CD4-positive, alpha-beta T cell treated with Interleukin-15 for 4 hours (primary cell): ENCODE data around the gene GCNT2.
"Not testable (repeated sequence)": the region's sequence is repeated elsewhere in the genome, so short reads cannot be mapped to it uniquely, and the experiment has no call there.

ENCODE experiments used
- DNase-seq: peaks from one replicate; pipeline ENCODE4 v3.0.0-alpha.2; 2020; ENCODE audit warnings: low spot score

Gene GCNT2

DNA sequence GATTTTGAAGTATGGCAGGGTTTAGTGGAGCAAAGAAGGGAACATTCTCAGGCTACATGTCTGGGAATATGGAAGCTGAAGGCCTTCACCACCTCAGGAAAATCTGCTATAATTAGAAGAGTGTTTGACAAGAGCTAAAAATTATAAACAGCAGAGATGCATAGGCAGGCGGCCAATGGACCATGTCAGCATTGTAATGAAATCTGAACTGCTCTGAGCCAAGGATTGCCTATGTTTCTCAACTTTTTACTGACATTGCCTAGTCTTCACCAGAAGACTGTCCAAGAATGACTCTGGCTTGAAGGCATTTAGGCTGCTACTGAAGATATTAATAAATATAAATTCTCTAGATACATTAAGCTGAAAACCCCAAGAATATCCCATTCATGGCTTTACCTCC lies 89.1 kb downstream of the GCNT2 start:
- no peak for DNase-seq

DNA sequence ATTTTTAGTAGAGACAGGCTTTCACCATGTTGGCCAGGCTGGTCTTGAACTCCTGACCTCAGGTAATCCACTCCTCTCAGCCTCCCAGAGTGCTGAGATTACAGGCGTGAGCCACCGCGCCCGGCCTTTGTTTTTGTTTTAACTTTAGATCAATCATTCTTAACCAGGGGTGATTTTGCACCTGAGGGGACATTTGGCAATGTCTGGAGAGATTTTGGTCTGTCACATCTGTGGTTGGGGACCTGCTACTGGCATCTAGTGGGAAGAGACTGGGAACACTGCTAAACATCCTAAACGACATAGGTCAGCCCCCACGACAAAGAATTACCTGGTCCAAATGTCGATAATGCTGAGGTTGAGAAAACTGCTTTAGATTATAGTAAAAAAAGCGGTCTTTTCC lies 91.0 kb downstream of the GCNT2 start:
- DNase-seq, result no peak

DNA sequence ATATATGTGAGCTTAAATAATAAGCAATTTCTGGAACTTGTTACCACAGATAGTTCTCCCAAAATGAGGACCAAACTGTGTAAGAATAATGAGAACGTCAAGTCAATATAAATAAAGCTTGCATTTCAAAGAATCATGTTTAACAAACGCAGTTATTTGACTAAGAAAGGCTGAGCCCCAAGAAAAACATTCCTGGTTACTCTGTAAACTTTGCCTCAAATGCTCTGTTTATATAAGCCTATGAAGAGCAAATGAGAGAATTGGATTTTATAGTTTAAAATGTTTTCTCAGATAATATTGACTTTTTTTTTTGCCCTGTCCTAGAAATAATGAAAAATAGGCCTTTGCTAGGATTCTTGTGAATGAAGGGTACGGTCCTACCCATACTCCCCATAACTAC lies 91.9 kb downstream of the GCNT2 start:
- DNase-seq, result no peak

DNA sequence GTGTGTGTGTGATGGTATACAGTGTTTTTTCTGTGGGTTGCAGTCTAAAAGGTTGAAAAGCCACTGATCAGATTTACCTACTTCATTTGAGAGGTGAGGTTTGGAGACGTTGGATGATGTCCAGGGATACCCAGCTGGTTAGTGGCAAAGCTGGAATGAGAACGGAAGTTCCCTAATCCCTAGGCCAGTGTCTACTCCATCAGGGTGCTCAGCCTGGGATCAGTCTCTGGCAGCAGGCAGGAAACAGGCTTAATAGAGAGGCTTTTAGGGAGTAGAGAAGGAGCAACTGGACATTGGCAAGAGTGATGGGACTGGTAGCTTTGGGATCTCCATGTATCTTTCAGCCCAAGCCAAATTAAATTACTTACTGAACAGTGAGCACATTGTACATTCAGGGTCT lies 92.6 kb downstream of the GCNT2 start:
- DNase-seq, result no peak

DNA sequence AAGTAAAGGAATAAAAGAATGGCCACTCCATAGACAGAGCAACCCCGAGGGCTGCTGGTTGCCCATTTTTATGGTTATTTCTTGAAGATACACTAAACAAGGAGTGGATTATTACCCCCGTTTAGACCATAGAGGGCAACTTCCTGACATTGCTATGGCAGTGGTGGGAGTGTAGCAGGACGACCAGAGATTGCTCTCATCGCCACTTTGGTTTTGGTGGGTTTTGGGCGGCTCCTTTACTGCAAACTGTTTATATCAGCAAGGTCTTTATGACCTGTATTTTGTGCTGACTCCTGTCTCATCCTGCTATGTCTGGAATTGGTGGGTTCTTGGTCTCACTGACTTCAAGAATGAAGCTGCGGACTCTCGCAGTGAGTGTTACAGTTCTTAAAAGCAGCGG lies 94.5 kb downstream of the GCNT2 start:
- no peak for DNase-seq

DNA sequence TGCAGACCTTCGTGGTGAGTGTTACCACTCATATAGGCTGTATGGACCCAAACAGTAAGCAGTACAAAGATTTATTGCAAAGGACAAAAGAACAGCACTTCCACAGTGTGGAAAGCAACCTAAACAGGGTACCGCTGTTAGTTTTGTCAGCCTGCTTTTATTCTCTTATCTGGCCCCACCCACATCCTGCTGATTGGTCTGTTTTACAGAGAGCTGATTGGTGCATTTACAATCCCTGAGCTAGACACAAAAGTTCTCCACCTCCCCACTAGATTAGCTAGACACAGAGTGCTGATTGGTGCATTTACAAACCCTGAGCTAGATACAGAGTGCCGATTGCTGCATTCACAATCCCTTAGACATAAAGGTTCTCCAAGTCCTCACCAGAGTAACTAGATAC lies 95.1 kb downstream of the GCNT2 start:
- DNase-seq, result not testable (repeated sequence)

DNA sequence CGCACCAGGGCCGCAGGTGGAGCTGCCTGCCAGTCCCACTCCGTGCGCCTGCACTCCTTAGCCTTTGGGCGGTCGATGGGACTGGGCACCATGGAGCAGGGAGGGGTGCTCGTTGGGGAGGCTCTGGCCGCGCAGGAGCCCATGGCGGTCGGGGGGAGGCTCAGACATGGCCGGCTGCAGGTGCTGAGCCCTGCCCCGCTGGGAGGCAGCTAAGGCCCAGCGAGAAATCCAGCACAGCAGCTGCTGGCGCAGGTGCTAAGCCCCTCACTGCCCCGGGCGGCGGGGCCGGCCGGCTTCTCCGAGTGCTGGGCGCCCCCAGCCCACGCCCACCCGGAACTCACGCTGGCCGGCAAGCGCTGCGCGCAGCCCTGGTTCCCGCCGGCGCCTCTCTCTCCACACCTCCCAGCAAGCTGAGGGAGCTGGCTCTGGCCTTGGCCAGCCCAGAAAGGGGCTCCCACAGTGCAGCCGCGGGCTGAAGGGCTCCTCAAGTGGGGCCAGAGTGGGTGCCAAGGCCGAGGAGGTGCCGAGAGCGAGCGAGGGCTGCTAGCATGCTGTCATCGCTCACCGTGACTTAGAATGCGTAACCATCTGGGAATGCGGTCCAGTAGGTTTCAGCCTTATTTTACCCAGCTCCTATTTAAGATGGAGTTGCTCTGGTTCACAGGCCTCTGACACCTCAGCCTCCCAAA lies 96.0 kb downstream of the GCNT2 start:
- no peak for DNase-seq

DNA sequence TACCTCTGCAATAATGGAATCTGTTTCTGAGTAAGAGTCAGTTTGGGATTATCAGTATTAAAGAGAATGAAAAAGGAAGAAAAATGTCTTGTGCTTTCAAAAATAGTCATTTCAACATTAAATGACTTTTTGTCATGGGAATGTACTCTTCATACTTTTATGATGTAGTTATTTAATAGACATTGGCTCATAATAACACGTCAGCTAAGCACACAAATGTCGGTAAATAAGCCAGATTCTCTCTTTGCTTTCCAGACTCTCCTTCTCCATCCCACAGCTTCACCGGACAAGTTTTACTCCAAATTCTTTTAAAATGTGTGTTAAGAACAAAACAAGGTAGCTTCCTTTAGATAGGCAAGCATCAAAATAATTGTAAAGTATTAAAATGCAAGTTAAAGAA lies 97.3 kb downstream of the GCNT2 start:
- DNase-seq, result no peak

DNA sequence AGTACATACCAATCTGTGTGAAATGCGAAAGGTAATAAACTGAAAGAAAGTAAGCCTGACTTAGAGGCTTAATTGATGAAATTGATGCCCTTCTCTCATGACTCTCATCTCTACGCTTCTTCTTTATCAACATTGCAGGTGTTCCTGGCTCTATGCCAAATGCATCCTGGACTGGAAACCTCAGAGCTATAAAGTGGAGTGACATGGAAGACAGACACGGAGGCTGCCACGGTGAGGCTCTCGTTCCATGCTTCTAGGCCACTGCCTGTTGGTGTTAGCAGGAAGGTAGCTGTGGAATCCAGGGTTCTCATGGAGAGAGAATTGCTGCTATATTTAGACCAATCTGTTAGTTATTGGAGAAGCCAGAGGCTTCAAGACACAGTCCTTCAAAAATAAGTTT lies 100.1 kb downstream of the GCNT2 start:
- DNase-seq, result no peak

DNA sequence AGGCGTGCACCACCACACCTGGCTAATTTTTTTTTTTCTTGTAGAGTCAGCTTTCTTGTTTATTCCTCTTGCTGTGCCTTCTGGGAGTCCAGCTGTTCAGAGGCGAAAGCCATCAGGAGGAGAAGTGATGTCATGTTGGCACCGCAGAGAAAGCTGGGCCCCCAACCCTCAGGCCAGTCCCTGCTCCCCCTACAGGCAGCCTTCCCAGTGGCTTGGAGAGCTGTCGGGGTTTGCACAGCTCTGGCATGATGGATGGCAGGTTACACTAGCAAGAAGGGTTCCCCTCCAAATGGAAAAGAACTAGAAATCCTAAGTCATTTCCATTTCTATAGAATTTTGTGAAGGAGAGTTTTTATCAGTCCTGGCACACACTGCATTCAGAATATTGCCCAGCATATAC lies 100.7 kb downstream of the GCNT2 start:
- DNase-seq, result no peak

DNA sequence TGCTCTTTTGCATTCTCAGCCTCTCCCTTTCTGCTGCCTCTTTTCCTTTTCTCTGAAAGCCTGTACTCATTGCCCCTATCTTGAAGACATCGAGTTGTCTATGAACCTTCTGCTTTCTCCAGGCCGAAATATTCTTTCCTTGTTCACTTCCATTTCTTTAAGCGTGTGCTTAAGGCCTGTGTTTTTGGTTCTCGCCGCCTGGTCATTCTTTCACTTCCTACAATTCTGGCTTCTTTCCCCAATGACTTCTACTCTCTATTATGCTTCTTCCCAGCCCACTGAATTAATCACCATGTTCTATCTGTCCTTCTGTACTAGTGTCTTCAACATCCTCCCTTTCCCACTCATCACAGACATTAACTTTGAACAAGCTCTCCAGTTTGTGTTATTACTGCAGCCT lies 103.7 kb downstream of the GCNT2 start:
- no peak for DNase-seq

DNA sequence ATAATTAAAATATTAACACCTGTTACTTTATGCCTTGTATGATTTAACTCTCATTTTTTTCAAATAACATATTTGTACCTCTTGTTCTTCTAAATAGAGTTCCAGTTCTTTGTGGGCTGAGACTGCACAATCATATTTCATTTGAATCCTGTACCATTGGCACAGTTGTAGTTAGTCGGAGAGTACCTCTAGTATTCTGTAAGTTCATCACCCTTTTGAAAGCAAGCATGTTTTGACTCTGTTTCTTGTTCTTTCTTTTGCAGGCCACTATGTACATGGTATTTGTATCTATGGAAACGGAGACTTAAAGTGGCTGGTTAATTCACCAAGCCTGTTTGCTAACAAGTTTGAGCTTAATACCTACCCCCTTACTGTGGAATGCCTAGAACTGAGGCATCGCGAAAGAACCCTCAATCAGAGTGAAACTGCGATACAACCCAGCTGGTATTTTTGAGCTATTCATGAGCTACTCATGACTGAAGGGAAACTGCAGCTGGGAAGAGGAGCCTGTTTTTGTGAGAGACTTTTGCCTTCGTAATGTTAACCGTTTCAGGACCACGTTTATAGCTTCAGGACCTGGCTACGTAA lies 105.1 kb downstream of the GCNT2 start:
- no peak for DNase-seq

DNA sequence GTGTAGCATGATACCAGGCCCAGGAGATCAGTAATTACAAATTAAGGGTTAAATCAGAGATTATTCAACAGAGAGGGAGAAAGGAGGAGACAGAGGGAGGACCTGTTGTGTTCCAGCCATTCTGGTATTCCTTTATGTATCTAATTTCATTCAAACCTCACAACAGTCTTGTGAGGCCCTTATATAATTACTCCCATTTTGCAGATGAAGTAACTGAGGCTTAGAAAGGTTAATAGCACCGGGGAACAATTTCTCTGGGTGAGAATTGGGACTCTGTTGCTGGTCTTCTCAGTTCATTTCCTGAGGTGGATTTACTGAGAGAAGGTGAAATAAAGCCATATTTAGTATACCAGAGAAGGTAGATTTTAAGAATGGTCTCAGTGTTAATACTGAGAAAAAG lies 106.6 kb downstream of the GCNT2 start:
- DNase-seq, result no peak

DNA sequence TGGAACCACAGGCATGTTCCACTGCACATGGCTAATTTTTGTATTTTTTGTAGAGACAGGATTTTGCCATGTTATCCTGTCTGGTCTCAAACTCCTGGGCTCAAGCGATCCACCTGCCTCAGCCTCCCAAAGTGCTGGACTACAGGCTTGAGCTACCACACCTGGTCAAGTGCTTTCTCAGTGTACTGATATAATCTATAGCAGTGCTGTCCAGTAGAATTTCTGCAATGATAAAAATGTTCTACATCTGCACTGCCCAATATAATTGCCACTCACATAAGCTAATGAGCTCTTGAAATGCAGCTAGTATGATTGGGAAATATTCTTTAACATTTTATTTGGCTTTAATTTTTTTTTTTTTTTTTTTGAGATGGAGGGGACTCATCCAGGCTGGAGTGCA lies 109.0 kb downstream of the GCNT2 start:
- DNase-seq, result no peak

DNA sequence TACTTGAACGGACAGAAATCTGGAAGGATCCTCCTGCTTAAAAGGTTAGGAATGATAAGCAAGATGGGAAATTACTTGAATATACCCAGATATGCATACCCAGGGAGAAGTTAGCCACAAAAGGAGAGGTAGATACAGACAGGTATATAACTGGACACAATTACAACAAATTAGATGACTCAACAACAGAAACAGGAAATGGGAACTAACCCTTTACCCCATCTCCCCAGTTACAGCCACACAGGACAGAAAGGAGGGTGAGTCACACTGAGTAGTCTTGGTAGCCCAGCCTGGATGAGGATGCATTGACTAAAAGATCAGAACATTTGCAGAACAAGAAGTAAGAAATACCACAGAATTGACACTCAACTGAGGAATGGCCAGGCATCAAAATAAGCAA lies 112.1 kb downstream of the GCNT2 start:
- no peak for DNase-seq

DNA sequence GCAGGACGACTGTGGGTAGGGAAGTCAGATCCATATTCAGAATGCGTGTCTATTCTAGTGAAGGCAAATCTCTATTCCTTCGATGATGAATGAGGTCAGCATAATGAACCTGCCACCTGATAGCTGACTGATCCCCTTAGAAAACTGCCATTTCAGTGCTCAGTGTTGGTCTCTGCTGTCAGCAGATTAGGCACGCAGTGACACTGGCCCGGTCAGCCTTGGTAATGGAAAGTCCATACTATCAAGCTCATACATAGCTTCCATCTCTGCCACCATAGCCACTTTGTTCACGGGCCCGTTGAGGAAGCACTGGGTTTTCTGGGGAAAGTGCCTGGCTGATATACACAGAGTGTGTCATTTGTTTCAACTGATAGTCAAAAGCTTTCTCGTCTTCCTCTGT lies 119.3 kb downstream of the GCNT2 start:
- DNase-seq, result no peak

DNA sequence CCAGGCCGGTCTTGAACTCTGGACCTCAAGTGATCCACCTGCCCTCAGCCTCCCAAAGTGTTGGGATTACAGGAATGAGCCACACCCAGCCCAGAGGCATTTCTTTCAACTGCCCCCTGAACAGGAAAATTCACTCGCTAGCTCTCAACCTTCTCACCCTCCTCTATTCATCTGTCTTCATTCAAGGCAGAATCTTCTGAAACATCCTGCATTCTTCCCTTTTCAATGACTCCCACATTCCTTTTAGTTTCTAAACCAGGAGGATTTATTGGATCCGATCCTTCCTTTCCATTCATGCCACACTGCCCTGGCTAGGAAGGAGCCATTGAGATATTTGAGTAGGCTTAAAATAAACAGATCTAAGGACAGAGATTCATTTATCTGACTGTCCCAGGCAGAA lies 120.4 kb downstream of the GCNT2 start:
- DNase-seq, result no peak

DNA sequence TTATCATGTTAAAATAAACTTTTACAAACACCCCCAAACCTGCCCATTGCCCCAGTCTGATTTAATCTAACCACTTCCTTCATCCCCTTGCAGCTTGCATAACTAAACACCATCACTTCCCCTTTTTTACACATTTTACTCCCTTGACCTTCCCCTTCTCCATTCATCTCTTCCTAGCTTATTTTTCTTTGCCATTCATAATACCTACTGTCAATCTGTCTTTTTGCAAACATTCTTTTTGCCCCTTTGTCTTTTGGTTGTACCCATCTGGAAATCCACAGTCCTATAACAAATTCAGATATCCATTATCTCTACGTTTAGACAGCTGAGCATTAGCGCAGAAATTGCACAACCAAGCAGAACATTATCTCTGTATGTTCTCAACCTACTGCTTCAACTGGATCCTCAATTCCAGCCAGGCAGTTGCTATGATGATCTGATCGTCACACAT lies 122.1 kb downstream of the GCNT2 start:
- DNase-seq, result no peak

DNA sequence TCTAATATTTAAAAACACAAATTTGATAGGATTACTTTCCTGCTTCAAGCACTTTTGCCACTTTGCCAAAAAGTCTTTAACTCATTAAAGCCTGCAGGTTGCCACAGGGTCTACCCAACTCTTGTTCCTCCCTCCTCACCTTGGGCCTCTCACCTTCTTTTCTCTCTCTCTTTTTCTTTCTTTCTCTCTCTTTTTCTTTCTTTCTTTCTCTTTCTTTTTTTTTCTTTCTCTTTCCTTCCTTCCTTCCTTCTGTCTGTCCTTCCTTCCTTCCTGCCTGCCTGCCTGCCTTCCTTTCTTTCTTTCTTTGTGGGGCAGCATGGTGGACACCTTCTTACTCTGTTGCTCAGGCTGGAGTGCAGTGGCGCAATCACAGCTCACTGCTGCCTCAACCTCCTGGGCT lies 123.1 kb downstream of the GCNT2 start:
- DNase-seq, result no peak

DNA sequence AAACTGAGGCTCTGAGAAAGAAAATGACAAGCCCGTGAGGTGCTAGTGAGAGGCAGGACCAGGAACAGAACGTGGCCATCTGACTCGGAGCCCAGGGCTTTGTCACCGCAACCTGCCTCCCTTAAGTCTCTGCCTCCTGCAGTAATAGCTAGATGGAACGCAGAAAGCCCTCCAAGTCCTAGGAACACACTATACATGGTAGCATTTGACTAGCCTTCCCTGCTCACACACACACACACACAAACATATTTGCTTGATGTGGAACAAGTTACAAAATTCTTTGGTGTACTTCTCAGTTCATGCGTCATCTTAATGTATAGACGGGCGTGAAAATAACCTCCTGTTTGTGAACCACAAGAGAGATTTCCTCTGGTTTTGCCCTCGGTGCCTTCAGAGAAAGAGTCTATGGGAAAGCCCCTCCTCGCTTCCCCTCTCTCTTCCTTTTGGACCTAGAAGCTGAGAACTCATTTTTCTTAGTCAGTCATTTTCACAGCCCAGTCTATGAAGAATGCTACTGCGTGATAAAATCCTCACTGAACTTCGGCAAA lies 134.4 kb downstream of the GCNT2 start:
- DNase-seq, result peak; percentile 19

DNA sequence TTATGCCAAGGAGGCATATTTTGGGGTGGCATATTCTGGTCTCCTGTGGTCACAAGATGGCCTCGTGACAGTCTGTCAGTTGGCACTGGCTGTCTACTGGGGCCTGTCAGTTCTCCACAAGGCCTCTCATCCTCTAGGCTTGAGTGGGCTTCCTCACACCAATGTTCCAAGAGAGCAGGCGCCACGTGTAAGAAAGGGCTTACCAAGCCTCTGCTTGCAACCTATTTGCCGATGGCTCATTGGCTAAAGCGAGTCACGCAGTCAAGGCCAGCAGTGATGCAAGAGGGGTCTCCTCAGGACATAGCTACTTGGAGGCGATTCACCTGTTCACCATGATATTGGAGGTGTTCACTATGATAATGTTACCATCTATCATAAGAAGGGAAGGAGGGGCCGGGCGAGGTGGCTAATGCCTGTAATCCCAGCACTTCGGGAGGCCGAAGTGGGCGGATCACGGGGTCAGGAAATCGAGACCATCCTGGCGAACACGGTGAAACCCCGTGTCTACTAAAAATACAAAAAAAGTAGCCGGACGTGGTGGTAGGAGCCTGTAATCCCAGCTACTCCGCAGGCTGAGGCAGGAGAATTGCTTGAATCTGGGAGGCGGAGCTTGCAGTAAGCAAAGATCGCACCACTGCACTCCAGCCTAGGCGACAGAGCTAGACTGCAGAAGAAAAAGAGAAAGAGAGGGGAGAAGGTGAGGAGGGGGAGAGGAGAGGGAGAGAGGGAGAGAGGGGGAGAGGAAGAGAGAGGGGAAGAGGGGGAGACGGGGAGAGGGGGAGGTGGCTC lies 138.0 kb downstream of the GCNT2 start:
- DNase-seq, result no peak

DNA sequence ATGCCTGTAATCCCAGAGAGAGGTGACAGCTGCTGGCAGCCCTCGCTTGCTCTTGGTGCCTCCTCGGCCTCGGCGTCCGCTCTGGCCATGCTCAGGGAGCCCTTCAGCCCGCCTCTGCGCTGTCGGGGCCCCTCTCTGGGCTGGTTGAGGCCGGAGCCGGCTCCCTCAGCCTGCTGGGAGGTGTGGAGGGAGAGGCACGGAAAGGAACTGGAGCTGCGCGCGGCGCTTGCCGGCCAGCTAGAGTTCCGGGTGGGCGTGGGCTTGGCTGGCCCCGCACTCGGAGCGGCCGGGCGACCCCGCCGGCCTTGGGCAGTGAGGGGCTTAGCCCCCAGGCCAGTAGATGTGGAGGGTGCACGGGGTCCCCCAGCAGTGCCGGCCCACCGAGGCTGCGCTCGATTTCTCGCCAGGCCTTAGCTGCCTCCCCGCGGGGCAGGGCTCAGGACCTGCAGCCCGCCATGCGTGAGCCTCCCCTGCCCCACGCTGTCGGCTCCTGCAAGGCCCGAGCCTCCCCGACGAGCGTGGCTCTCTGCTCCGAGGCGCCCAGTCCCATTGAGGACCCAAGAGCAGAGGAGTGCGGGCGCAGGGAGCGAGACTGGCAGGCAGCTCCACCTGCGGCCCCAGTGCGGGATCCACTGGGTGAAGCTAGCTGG lies 138.7 kb downstream of the GCNT2 start:
- DNase-seq, result no peak
